Measurements from ENCODE around the gene SRPX2. TPM values are rescaled to one million over a fixed set of nuclear protein-coding genes. Genes with fewer than 3 reads are reported as not detected.

SRPX2 gene
- total RNA-seq, 6 experiments from 2014 or later: 3.1 to 13.7 (median 3.7) TPM

- H3K4me3 ChIP-seq: no peak overlapping the region
Observed at GRCh38 chrX:100663642-100664041, 19.6 kb downstream of the SRPX2 start.

GRCh38 chrX:100672966-100673365 is 29.0 kb downstream of the SRPX2 start:
- Histone ChIP-seq H3K4me3 (no peak overlapping the region), H3K4me1 (no peaks in the 10 kb centered on the region), H3K27me3 (no peaks in the 10 kb centered on the region), H3K36me3 (no peaks in the 10 kb centered on the region), H3K27ac (no peak overlapping the region), H3K9me3 (no peaks in the 10 kb centered on the region)
- intact Hi-C loops (cut with DNase I): no loop called here
- no peak for TF ChIP-seq POLR2A (IDR thresholded peaks at IDR 0.05)
- TF ChIP-seq, protein P1, sequence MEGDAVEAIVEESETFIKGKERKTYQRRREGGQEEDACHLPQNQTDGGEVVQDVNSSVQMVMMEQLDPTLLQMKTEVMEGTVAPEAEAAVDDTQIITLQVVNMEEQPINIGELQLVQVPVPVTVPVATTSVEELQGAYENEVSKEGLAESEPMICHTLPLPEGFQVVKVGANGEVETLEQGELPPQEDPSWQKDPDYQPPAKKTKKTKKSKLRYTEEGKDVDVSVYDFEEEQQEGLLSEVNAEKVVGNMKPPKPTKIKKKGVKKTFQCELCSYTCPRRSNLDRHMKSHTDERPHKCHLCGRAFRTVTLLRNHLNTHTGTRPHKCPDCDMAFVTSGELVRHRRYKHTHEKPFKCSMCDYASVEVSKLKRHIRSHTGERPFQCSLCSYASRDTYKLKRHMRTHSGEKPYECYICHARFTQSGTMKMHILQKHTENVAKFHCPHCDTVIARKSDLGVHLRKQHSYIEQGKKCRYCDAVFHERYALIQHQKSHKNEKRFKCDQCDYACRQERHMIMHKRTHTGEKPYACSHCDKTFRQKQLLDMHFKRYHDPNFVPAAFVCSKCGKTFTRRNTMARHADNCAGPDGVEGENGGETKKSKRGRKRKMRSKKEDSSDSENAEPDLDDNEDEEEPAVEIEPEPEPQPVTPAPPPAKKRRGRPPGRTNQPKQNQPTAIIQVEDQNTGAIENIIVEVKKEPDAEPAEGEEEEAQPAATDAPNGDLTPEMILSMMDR (IDR thresholded peaks at IDR 0.05): no peak
- DNase-seq (no peak), ATAC-seq (no peak)
- WGBS (ENCODE audit: insufficient coverage, low coverage, low lambda C conversion rate, missing lambda C conversion rate): 48% methylated on average over 3 of the region's 3 CpGs

More at GRCh38 chrX:100663642-100664041, 19.6 kb downstream of the SRPX2 start:
- peaks cover 0 to 3% (median 0%) of the 10 kb centered on the region in 4 donors for H3K4me1 ChIP-seq
- intact Hi-C loops (cut with DNase I): no loop called here
- peaks cover 0 to 3% of the 10 kb centered on the region in 2 donors for H3K27me3 ChIP-seq
- no peak for ATAC-seq
- TF ChIP-seq, protein P1 (IDR thresholded peaks at IDR 0.05): no peak
- TF ChIP-seq POLR2A (IDR thresholded peaks at IDR 0.05): no peak
- no peak for DNase-seq
- H3K27ac ChIP-seq: no peak overlapping the region
- no peaks in the 10 kb centered on the region for H3K9me3 ChIP-seq
- 44% methylated on average over 2 of the region's 2 CpGs for WGBS (ENCODE audit: insufficient coverage, low coverage, low lambda C conversion rate, missing lambda C conversion rate)
- no peaks in the 10 kb centered on the region for H3K36me3 ChIP-seq

GRCh38 chrX:100673397-100673953 is 29.5 kb downstream of the SRPX2 start:
- no peaks in the 10 kb centered on the region for H3K27me3 ChIP-seq
- no peaks in the 10 kb centered on the region for H3K4me1 ChIP-seq
- intact Hi-C loops (cut with DNase I): no loop called here
- ATAC-seq (peak in 1 of 4 donors; percentile 64), DNase-seq (no peak)
- no peaks in the 10 kb centered on the region for H3K9me3 ChIP-seq
- TF ChIP-seq, protein P1 (IDR thresholded peaks at IDR 0.05): no peak
- TF ChIP-seq POLR2A (IDR thresholded peaks at IDR 0.05): no peak
- H3K36me3 ChIP-seq: no peaks in the 10 kb centered on the region
- WGBS (ENCODE audit: insufficient coverage, low coverage, low lambda C conversion rate, missing lambda C conversion rate): 40% methylated on average over 2 of the region's 3 CpGs
- no peak overlapping the region for H3K27ac ChIP-seq
- no peak overlapping the region for H3K4me3 ChIP-seq

- ATAC-seq: peak; percentile 9 to 50 (median 28)
- Histone ChIP-seq H3K27me3 (no peaks in the 10 kb centered on the region), H3K4me3 (no peak overlapping the region), H3K36me3 (no peaks in the 10 kb centered on the region), H3K9me3 (no peaks in the 10 kb centered on the region), H3K4me1 (no peaks in the 10 kb centered on the region), H3K27ac (no peak overlapping the region)
- intact Hi-C loops (cut with DNase I): no loop called here
- DNase-seq: no peak
- WGBS (ENCODE audit: insufficient coverage, low coverage, low lambda C conversion rate, missing lambda C conversion rate): 33% methylated on average over 2 of the region's 2 CpGs
- TF ChIP-seq, protein P1 (IDR thresholded peaks at IDR 0.05): no peak
- TF ChIP-seq POLR2A (IDR thresholded peaks at IDR 0.05): no peak
Observed at GRCh38 chrX:100674705-100675104, 30.7 kb downstream of the SRPX2 start.

All from right lobe of liver (tissue), 6 donors.